Putamen (tissue), 1 donor: ENCODE data around the gene SEMA7A.
"Not testable (repeated sequence)": the region's sequence is repeated elsewhere in the genome, so short reads cannot be mapped to it uniquely, and the experiment has no call there.

ENCODE experiments used
- DNase-seq: peaks from one replicate; pipeline ENCODE4 v3.0.0-alpha.2; 2016; ENCODE audit warnings: low spot score

SEMA7A gene

DNA sequence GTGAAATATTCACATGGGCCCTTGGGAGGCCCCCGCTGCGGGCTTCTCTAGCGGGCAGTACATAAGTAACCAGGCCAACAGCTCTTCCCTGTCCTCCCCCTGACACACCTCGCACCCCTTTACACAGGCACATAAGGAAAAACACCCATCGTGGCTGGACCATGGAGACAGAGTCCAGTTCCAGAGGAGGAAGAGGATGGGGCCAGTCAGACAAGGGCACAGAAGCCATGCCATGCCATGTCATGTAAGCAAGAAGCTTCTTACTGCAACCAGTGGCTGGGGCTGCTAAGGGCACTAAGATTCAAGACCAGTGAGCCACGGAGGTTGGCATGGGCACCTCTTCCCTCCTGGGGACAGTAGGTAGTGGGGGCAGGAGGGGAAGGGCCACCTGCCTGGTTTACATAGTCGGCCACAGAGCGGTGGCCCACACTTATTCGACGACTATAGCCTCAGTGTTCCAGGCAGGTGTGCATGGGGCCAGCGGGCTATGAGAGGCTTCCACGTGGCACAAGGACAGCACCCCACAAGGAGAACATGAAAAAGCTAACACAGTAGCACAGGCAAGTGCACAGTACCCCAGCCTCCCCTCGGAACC is 60.6 kb downstream of the SEMA7A start:
- no peak for DNase-seq

DNA sequence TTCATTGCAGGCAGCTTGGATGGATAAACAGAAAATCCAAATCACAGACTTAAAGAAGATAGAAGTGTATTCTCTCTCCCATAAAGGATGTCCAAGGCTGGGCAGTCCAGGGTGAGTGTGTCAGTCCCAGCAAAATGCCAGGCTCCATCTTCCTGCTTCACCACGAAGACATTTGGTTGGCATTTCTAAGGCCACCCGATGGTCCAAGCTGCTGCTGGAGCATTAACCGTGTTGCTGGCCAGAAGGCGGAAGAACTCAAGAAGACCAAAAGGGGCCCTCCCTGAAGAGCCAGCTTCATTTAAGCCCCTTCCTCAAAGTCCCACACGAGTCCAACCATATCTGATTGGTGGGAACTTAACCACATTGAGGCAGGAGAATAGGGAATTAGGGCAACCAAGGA is 63.3 kb downstream of the SEMA7A start:
- DNase-seq: no peak

DNA sequence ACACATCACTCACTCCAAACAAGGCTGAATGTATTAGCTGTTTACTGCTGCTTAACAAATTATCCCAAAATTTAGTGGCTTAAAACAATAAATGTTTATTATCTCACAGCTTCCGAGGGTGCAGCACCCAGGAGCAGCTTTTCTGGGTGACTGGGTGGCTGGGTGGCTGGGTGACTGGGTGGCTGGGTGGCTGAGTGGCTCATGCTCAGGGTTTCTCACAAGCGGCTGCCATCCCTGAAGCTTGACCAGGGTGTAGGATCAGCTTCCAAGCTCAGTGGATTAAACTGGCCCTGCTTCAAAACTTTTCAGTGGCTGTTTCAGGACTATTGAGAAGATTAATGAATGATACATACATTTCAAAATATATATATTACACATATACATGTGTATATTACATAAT is 64.0 kb downstream of the SEMA7A start:
- DNase-seq: no peak

- DNase-seq: no peak
These were observed 64.5 kb downstream of the SEMA7A start for GRCh38 chr15:74369084-74369745.

GRCh38 chr15:74368121-74368520 is 65.6 kb downstream of the SEMA7A start:
- DNase-seq: no peak

- no peak for DNase-seq
These were observed 66.4 kb downstream of the SEMA7A start, which contains the start of gene CYP11A1 for GRCh38 chr15:74367296-74367854. TSS of gene CYP11A1 (minus strand) at chr15:74367646. CDS start at chr15:74367585, 61 bp downstream.

- no peak for DNase-seq
These were observed 67.9 kb downstream of the SEMA7A start for GRCh38 chr15:74365598-74366445.

- DNase-seq: no peak
These were observed 68.7 kb downstream of the SEMA7A start for GRCh38 chr15:74364936-74365597.

DNA sequence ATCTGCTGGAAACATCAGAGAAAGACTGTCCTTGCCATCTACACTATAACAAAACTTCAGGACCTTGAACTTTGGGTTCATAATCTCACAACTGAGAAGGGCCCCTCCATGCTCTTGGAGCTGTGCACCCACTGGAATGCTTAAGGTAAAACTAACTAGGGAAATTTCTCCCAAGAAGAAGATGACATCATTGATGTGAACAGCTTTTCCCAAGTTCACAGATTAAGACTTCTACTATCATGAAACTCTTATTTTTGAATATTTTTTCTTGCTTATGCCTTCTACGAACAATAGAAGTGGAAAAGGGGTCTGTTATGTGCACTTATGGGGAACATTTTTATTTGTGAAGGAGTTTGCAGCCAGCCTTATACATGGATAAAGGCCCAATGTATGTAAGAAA is 71.3 kb downstream of the SEMA7A start:
- DNase-seq: no peak

DNA sequence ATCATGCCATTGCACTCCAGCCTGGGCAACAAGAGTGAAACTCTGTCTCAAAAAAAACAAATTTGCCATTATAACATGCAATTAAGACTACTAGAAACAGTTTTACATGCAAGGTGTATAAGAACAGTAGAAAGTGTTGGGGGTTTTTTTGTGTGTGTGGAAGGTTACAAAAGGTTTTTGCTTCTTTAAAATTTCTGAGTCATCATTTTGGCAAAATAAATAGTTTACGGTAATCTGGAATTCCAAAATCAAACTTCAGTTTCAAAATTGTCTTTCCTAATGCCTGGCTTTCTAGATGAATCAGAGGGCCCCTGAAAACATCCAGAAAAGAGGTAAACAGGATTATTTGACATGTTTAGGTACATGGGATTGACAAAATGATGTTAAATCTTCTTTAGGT is 72.9 kb downstream of the SEMA7A start:
- not testable (repeated sequence) for DNase-seq

DNA sequence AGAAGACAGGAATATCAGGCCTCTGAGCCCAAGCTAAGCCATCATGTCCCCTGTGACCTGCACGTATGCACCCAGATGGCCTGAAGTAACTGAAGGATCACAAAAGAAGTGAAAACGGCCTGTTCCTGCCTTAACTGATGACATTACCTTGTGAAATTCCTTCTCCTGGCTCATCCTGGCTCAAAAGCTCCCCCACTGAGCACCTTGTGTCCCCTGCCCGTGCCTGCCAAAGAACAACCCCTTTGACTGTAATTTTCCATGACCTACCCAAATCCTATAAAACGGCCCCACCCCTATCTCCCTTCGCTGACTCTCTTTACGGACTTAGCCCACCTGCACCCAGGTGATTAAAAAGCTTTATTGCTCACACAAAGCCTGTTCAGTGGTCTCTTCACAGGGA is 74.4 kb downstream of the SEMA7A start:
- not testable (repeated sequence) for DNase-seq
